Liver (tissue), 9 donors: ENCODE measurements around the gene TSHZ2. TPM values are rescaled to one million over a fixed set of nuclear protein-coding genes. Genes with fewer than 3 reads are reported as not detected.

ENCODE experiments used
- DNase-seq: peaks from one replicate; pipeline ENCODE4 v3.0.0-alpha.2; 2017; ENCODE audit warnings: low spot score
- H3K27ac ChIP-seq, 2 donors: one replicate each; pipeline ENCODE4 v1.7.0; 2013; ENCODE audit warnings: inconsistent platforms in 2 of 2, low read length in 2 of 2, control low read depth in 1 of 2, low read depth in 1 of 2, mild to moderate bottlenecking in 1 of 2
- H3K27me3 ChIP-seq, 4 donors: one replicate each; pipeline versions ENCODE4 v1.6.1 to v1.7.0; 2013; ENCODE audit warnings: low read length in 3 of 4, inconsistent platforms in 1 of 4, mild to moderate bottlenecking in 1 of 4, moderate library complexity in 1 of 4; ENCODE audit not compliant: control insufficient read depth in 4 of 4, insufficient read depth in 4 of 4
- H3K36me3 ChIP-seq, 4 donors: one replicate each; pipeline versions ENCODE4 v1.6.1 to v1.7.0; 2013; ENCODE audit warnings: low read length in 3 of 4, mild to moderate bottlenecking in 3 of 4, low read depth in 1 of 4, moderate library complexity in 1 of 4; ENCODE audit not compliant: control insufficient read depth in 4 of 4, insufficient read depth in 3 of 4
- H3K4me1 ChIP-seq, 4 donors: one replicate each; pipeline versions ENCODE4 v1.6.1 to v1.7.0; 2013; ENCODE audit warnings: low read length in 3 of 4, mild to moderate bottlenecking in 3 of 4, moderate library complexity in 1 of 4; ENCODE audit not compliant: control insufficient read depth in 4 of 4, insufficient read depth in 4 of 4
- H3K4me3 ChIP-seq, 3 donors: one replicate each; pipeline versions ENCODE4 v1.6.1 to v1.7.0; 2013; ENCODE audit warnings: low read length in 3 of 3, control low read depth in 1 of 3, low read depth in 1 of 3, mild to moderate bottlenecking in 1 of 3
- H3K9ac ChIP-seq, 2 donors: one replicate each; pipeline ENCODE4 v1.7.0; 2013; ENCODE audit warnings: low read length in 2 of 2, mild to moderate bottlenecking in 2 of 2, moderate library complexity in 2 of 2, control low read depth in 1 of 2, low read depth in 1 of 2
- H3K9me3 ChIP-seq, 4 donors: one replicate each; pipeline versions ENCODE4 v1.6.1 to v1.7.0; 2013; ENCODE audit warnings: low read length in 3 of 4; ENCODE audit not compliant: control insufficient read depth in 4 of 4
- EGR1 ChIP-seq, 2 donors: IDR thresholded peaks; 2 replicates each; pipeline ENCODE4 v1.6.1; 2016 to 2018; ENCODE audit warnings: antibody characterized with exemption in 2 of 2, low read depth in 2 of 2
- FOXA1 ChIP-seq: IDR thresholded peaks from 2 replicates; pipeline ENCODE4 v1.6.1; 2016; ENCODE audit warnings: antibody characterized with exemption
- FOXA2 ChIP-seq: IDR thresholded peaks from 2 replicates; pipeline ENCODE4 v1.6.1; 2016; ENCODE audit warnings: antibody characterized with exemption
- GABPA ChIP-seq, 2 donors: IDR thresholded peaks in 1 of 2; conservative IDR thresholded peaks in 1 of 2; 2 replicates each; pipeline ENCODE4 v1.6.1; 2016; ENCODE audit warnings: antibody characterized with exemption in 2 of 2, mild to moderate bottlenecking in 1 of 2, moderate library complexity in 1 of 2
- HNF4A ChIP-seq, 2 donors: conservative IDR thresholded peaks; 2 replicates each; pipeline ENCODE4 v1.6.1; 2016; ENCODE audit warnings: antibody characterized with exemption in 2 of 2, mild to moderate bottlenecking in 2 of 2
- HNF4G ChIP-seq: IDR thresholded peaks from 2 replicates; pipeline ENCODE4 v1.6.1; 2016; ENCODE audit warnings: antibody characterized with exemption
- JUND ChIP-seq, 2 donors: IDR thresholded peaks; 2 replicates each; pipeline ENCODE4 v1.6.1; 2016; ENCODE audit warnings: antibody characterized with exemption in 2 of 2
- NR2F2 ChIP-seq: IDR thresholded peaks from 2 replicates; pipeline ENCODE4 v1.6.1; 2016; ENCODE audit warnings: antibody characterized with exemption
- RAD21 ChIP-seq, 2 donors: IDR thresholded peaks; 2 replicates each; pipeline ENCODE4 v1.6.1; 2016; ENCODE audit warnings: antibody characterized with exemption in 2 of 2, mild to moderate bottlenecking in 2 of 2
- RXRA ChIP-seq, 2 donors: IDR thresholded peaks; 2 replicates each; pipeline ENCODE4 v1.6.1; 2017 to 2018; ENCODE audit warnings: antibody characterized with exemption in 2 of 2, mild to moderate bottlenecking in 1 of 2
- SP1 ChIP-seq: IDR thresholded peaks from 2 replicates; pipeline ENCODE4 v1.6.1; 2018; ENCODE audit warnings: antibody characterized with exemption, mild to moderate bottlenecking
- TAF1 ChIP-seq: conservative IDR thresholded peaks from 2 replicates; pipeline ENCODE4 v1.6.1; 2016; ENCODE audit warnings: antibody characterized with exemption, mild to moderate bottlenecking
- YY1 ChIP-seq: IDR thresholded peaks from 2 replicates; pipeline ENCODE4 v1.6.1; 2016; ENCODE audit warnings: antibody characterized with exemption, mild to moderate bottlenecking
- WGBS: extraction: QIAGEN DNeasy Blood & Tissue Kit; methylation state at CpG from one replicate; pipeline ENCODE4 v1.1.7; 2013; 5-methylcytosine and 5-hydroxymethylcytosine counted together
- polyA plus RNA-seq, 2 donors: library from polyadenylated mRNA; stranded (reverse) in 1 of 2; unstranded in 1 of 2; fragments of 200-250 nt in 1 of 2; fragments of >200 nt in 1 of 2; fragmentation: Nextera tagmentation in 1 of 2; extraction: Ambion mirVana in 1 of 2; gene quantifications; one replicate each; pipeline versions ENCODE4 v1.2.1 to v1.2.3, GENCODE V29; 2013 to 2015
- total RNA-seq, 2 donors: library from RNA; depleted of rRNA; stranded (reverse); fragments of >200 nt; gene quantifications; one replicate each; pipeline ENCODE4 v1.2.3, GENCODE V29; 2014
- TF ChIP-seq, protein P1 (sequence below): IDR thresholded peaks from 2 replicates; pipeline ENCODE4 v1.6.1; 2016; ENCODE audit warnings: antibody characterized with exemption, mild to moderate bottlenecking
- TF ChIP-seq, protein P2 (sequence below): IDR thresholded peaks from 2 replicates; pipeline ENCODE4 v1.6.1; 2016; ENCODE audit warnings: antibody characterized with exemption
- TF ChIP-seq, protein P3 (sequence below): fragments of 150-350 bp; IDR thresholded peaks from 2 replicates; pipeline ENCODE4 v1.5.1; 2017; ENCODE audit warnings: improper control_type of control experiment, low read depth, low read length; ENCODE audit not compliant: missing input control
- TF ChIP-seq, protein P4 (sequence below): IDR thresholded peaks from 2 replicates; pipeline ENCODE4 v1.6.1; 2016; ENCODE audit warnings: antibody characterized with exemption
- donor health status: healthy.
- donor health status: healthy.
- donor health status: healthy.
- donor health status: healthy.
- donor health status: healthy.

TSHZ2 gene
- total and polyA plus RNA-seq, 4 donors, result 2.9 to 11.3 (median 7.8) TPM

DNA sequence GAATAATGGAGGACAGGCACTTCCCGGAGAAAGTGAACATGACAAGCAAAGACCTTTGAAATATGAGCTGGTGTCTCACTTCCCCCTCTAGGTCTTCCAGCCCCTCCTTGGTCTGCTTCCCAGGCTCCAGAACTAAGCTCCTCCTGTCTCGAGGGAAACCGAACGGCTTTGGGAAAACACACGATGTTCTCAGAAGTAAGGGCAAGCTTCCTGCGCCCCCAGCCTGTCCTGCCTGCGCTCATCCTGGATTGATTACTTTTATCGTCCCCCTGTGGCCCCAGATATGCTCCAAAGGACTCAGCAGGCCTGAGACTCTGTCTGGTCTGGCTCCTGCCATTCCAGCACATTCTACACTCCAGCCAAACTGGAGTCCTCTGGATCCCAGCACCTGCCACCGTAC, 538.1 kb downstream of the TSHZ2 start:
- Histone ChIP-seq H3K9ac (no peak overlapping the region), H3K27ac (no peak overlapping the region), H3K4me1 (no peaks in the 10 kb centered on the region), H3K36me3 (no peaks in the 10 kb centered on the region), H3K4me3 (no peak overlapping the region), H3K27me3 (no peaks in the 10 kb centered on the region), H3K9me3 (peaks cover 0 to 3% (median 0%) of the 10 kb centered on the region in 4 donors)
- no peak for TF ChIP-seq JUND (IDR thresholded peaks at IDR 0.05)
- TF ChIP-seq FOXA2, result no peak
- TF ChIP-seq GABPA (IDR thresholded peaks at IDR 0.05 in 1 of 2, conservative IDR thresholded peaks at IDR 0.05 in 1 of 2), result no peak
- TF ChIP-seq FOXA1, result no peak
- TF ChIP-seq, protein P1, sequence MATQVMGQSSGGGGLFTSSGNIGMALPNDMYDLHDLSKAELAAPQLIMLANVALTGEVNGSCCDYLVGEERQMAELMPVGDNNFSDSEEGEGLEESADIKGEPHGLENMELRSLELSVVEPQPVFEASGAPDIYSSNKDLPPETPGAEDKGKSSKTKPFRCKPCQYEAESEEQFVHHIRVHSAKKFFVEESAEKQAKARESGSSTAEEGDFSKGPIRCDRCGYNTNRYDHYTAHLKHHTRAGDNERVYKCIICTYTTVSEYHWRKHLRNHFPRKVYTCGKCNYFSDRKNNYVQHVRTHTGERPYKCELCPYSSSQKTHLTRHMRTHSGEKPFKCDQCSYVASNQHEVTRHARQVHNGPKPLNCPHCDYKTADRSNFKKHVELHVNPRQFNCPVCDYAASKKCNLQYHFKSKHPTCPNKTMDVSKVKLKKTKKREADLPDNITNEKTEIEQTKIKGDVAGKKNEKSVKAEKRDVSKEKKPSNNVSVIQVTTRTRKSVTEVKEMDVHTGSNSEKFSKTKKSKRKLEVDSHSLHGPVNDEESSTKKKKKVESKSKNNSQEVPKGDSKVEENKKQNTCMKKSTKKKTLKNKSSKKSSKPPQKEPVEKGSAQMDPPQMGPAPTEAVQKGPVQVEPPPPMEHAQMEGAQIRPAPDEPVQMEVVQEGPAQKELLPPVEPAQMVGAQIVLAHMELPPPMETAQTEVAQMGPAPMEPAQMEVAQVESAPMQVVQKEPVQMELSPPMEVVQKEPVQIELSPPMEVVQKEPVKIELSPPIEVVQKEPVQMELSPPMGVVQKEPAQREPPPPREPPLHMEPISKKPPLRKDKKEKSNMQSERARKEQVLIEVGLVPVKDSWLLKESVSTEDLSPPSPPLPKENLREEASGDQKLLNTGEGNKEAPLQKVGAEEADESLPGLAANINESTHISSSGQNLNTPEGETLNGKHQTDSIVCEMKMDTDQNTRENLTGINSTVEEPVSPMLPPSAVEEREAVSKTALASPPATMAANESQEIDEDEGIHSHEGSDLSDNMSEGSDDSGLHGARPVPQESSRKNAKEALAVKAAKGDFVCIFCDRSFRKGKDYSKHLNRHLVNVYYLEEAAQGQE, result no peak
- no peak for TF ChIP-seq RAD21 (IDR thresholded peaks at IDR 0.05)
- TF ChIP-seq, protein P2, sequence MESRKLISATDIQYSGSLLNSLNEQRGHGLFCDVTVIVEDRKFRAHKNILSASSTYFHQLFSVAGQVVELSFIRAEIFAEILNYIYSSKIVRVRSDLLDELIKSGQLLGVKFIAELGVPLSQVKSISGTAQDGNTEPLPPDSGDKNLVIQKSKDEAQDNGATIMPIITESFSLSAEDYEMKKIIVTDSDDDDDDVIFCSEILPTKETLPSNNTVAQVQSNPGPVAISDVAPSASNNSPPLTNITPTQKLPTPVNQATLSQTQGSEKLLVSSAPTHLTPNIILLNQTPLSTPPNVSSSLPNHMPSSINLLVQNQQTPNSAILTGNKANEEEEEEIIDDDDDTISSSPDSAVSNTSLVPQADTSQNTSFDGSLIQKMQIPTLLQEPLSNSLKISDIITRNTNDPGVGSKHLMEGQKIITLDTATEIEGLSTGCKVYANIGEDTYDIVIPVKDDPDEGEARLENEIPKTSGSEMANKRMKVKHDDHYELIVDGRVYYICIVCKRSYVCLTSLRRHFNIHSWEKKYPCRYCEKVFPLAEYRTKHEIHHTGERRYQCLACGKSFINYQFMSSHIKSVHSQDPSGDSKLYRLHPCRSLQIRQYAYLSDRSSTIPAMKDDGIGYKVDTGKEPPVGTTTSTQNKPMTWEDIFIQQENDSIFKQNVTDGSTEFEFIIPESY, result no peak
- TF ChIP-seq, protein P3, sequence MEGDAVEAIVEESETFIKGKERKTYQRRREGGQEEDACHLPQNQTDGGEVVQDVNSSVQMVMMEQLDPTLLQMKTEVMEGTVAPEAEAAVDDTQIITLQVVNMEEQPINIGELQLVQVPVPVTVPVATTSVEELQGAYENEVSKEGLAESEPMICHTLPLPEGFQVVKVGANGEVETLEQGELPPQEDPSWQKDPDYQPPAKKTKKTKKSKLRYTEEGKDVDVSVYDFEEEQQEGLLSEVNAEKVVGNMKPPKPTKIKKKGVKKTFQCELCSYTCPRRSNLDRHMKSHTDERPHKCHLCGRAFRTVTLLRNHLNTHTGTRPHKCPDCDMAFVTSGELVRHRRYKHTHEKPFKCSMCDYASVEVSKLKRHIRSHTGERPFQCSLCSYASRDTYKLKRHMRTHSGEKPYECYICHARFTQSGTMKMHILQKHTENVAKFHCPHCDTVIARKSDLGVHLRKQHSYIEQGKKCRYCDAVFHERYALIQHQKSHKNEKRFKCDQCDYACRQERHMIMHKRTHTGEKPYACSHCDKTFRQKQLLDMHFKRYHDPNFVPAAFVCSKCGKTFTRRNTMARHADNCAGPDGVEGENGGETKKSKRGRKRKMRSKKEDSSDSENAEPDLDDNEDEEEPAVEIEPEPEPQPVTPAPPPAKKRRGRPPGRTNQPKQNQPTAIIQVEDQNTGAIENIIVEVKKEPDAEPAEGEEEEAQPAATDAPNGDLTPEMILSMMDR, result no peak
- no peak for TF ChIP-seq NR2F2
- TF ChIP-seq RXRA (IDR thresholded peaks at IDR 0.05), result no peak
- no peak for TF ChIP-seq HNF4G
- no peak for TF ChIP-seq YY1
- no peak for TF ChIP-seq HNF4A (conservative IDR thresholded peaks at IDR 0.05)
- TF ChIP-seq, protein P4, sequence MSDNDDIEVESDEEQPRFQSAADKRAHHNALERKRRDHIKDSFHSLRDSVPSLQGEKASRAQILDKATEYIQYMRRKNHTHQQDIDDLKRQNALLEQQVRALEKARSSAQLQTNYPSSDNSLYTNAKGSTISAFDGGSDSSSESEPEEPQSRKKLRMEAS, result no peak
- TF ChIP-seq TAF1, result no peak
- no peak for TF ChIP-seq SP1
- no peak for TF ChIP-seq EGR1 (IDR thresholded peaks at IDR 0.05; ENCODE audit: low read depth in 2 of 2)
- 86% methylated on average over 9 of the region's 9 CpGs for WGBS
- no peak for DNase-seq

DNA sequence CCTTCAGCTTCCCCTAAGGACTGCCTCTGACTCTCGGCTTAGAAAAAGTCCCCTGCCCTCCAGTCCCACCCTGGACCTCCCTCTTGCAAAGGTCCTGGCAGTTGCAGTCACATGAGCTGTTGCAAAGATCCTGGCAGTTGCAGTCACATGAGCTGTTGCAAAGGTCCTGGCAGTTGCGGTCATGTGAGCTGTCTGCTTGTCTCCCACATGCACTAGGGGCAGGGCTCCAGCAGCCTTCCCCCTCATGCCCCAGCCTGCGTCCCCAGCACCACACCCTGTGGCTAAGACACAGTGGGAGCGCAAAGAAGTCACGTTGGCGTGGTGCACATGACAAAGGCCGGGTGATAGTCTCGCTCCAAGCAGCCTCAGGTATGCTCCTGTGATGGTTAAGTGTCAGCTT, 538.5 kb downstream of the TSHZ2 start:
- WGBS, result 95% methylated on average over 8 of the region's 8 CpGs
- TF ChIP-seq HNF4A (conservative IDR thresholded peaks at IDR 0.05) (no peak), NR2F2 (no peak)
- TF ChIP-seq, protein P4, result no peak
- TF ChIP-seq, protein P1, result no peak

More for the DNA sequence above, 538.5 kb downstream of the TSHZ2 start:
- DNase-seq, result no peak
- no peaks in the 10 kb centered on the region for H3K4me1 ChIP-seq
- no peak overlapping the region for H3K9ac ChIP-seq
- H3K4me3 ChIP-seq, result no peak overlapping the region
- H3K36me3 ChIP-seq, result no peaks in the 10 kb centered on the region
- no peaks in the 10 kb centered on the region for H3K27me3 ChIP-seq
- H3K27ac ChIP-seq, result no peak overlapping the region
- H3K9me3 ChIP-seq, result peaks cover 0 to 3% (median 0%) of the 10 kb centered on the region in 4 donors
